ENCODE data around the gene LAP3. TPM values are rescaled to one million over a fixed set of nuclear protein-coding genes. Genes with fewer than 3 reads are reported as not detected.

The LAP3 gene
- total RNA-seq, 2 experiments from 2014 or later, result 61.6 TPM

- no peaks in the 10 kb centered on the region for H3K4me1 Mint-ChIP-seq (ENCODE audit: low read depth)
- POLR2A ChIA-PET, result no interaction called here
- peaks cover 23% of the 10 kb centered on the region for H3K27me3 Mint-ChIP-seq
These were observed 32.8 kb upstream of the LAP3 start for GRCh38 chr4:17544205-17544604.

GRCh38 chr4:17544831-17545234 is 32.2 kb upstream of the LAP3 start:
- intact Hi-C loops (cut with DNase I, micrococcal nuclease), result loop anchor here in 1 of 2 experiments (10.0 kb wide), 1 partner anchor 820 kb away; no protein-coding TSS in a partner anchor
- Histone ChIP-seq H3K9me3 (ENCODE audit: control insufficient read depth in 1 of 2, insufficient read depth in 1 of 2, low read length in 2 of 2) (no peaks in the 10 kb centered on the region), H3K27ac (ENCODE audit: low read depth in 1 of 2, low read length in 2 of 2) (no peak overlapping the region), H3K4me1 (ENCODE audit: insufficient read depth, low read length) (no peaks in the 10 kb centered on the region), H3K4me3 (ENCODE audit: low read length) (no peak overlapping the region), H3K27me3 (ENCODE audit: control insufficient read depth in 1 of 2, insufficient read depth in 2 of 2, low read length in 2 of 2) (no peaks in the 10 kb centered on the region), H3K36me3 (ENCODE audit: insufficient read depth, low read length) (no peaks in the 10 kb centered on the region)
- TF ChIP-seq CTCF (IDR thresholded peaks at IDR 0.05), result no peak
- no peak overlapping the region for H3K4me3 Mint-ChIP-seq
- H3K9me3 Mint-ChIP-seq, result no peaks in the 10 kb centered on the region
- H3K4me1 Mint-ChIP-seq (ENCODE audit: low read depth), result no peaks in the 10 kb centered on the region
- ChIA-PET CTCF (interaction anchor here (0.7 kb wide), 1 partner anchor 228 kb away, joined by 3 read pairs; no protein-coding TSS in a partner anchor), POLR2A (no interaction called here)
- DNase-seq (no peak), ATAC-seq (ENCODE audit: poor library complexity) (no peak)
- no peak overlapping the region for H3K27ac Mint-ChIP-seq
- H3K27me3 Mint-ChIP-seq, result peaks cover 22% of the 10 kb centered on the region
- H3K36me3 Mint-ChIP-seq (ENCODE audit: low read depth), result no peaks in the 10 kb centered on the region

More at GRCh38 chr4:17544205-17544604, 32.8 kb upstream of the LAP3 start:
- intact Hi-C loops (cut with DNase I, micrococcal nuclease), result loop anchor here in 1 of 2 experiments (10.0 kb wide), 1 partner anchor 821 kb away; no protein-coding TSS in a partner anchor
- Mint-ChIP-seq H3K36me3 (ENCODE audit: low read depth) (no peaks in the 10 kb centered on the region), H3K4me3 (no peak overlapping the region), H3K9me3 (no peaks in the 10 kb centered on the region), H3K27ac (no peak overlapping the region)
- TF ChIP-seq CTCF (IDR thresholded peaks at IDR 0.05), result no peak
- peak in 2 of 14 experiments; percentile 11 to 38 for DNase-seq
- Histone ChIP-seq H3K27ac (ENCODE audit: low read depth in 1 of 2, low read length in 2 of 2) (no peak overlapping the region), H3K36me3 (ENCODE audit: insufficient read depth, low read length) (no peaks in the 10 kb centered on the region), H3K4me3 (ENCODE audit: low read length) (no peak overlapping the region), H3K9me3 (ENCODE audit: control insufficient read depth in 1 of 2, insufficient read depth in 1 of 2, low read length in 2 of 2) (no peaks in the 10 kb centered on the region), H3K27me3 (ENCODE audit: control insufficient read depth in 1 of 2, insufficient read depth in 2 of 2, low read length in 2 of 2) (no peaks in the 10 kb centered on the region), H3K4me1 (ENCODE audit: insufficient read depth, low read length) (no peaks in the 10 kb centered on the region)
- ATAC-seq (ENCODE audit: poor library complexity), result no peak
- CTCF ChIA-PET, result no interaction called here

- DNase-seq, result no peak
- Histone ChIP-seq H3K27ac (ENCODE audit: low read depth in 1 of 2, low read length in 2 of 2) (no peak overlapping the region), H3K4me3 (ENCODE audit: low read length) (no peak overlapping the region), H3K27me3 (ENCODE audit: control insufficient read depth in 1 of 2, insufficient read depth in 2 of 2, low read length in 2 of 2) (no peaks in the 10 kb centered on the region), H3K9me3 (ENCODE audit: control insufficient read depth in 1 of 2, insufficient read depth in 1 of 2, low read length in 2 of 2) (no peaks in the 10 kb centered on the region), H3K4me1 (ENCODE audit: insufficient read depth, low read length) (no peaks in the 10 kb centered on the region), H3K36me3 (ENCODE audit: insufficient read depth, low read length) (no peaks in the 10 kb centered on the region)
- no peak for TF ChIP-seq CTCF (IDR thresholded peaks at IDR 0.05)
- peaks cover 14% of the 10 kb centered on the region for H3K27me3 Mint-ChIP-seq
- no peaks in the 10 kb centered on the region for H3K4me1 Mint-ChIP-seq (ENCODE audit: low read depth)
- intact Hi-C loops (cut with DNase I, micrococcal nuclease), result loop anchor here in 1 of 2 experiments (10.0 kb wide), 1 partner anchor 819 kb away; no protein-coding TSS in a partner anchor
- ATAC-seq (ENCODE audit: poor library complexity), result no peak
- POLR2A ChIA-PET, result no interaction called here
- no peaks in the 10 kb centered on the region for H3K36me3 Mint-ChIP-seq (ENCODE audit: low read depth)
- H3K27ac Mint-ChIP-seq, result no peak overlapping the region
- CTCF ChIA-PET, result interaction anchor here (0.5 to 0.7 kb wide), 2 partner anchors 12 to 229 kb away, joined by 3 read pairs; no protein-coding TSS in a partner anchor
- no peaks in the 10 kb centered on the region for H3K9me3 Mint-ChIP-seq
- H3K4me3 Mint-ChIP-seq, result no peak overlapping the region
These were observed 31.4 kb upstream of the LAP3 start for GRCh38 chr4:17545374-17546140.
